HCT116 (cell line): Measurements from ENCODE around the gene MSI2. TPM values are rescaled to one million over a fixed set of nuclear protein-coding genes. Genes with fewer than 3 reads are reported as not detected.

Experiments
- ATAC-seq: fragments of 200-7000 bp; cut with Tn5 transposase; 2 replicates; pipeline ENCODE4 v1.9.1; 2020; ENCODE audit warnings: mild to moderate bottlenecking, moderate library complexity
- BruUV-seq: library from RNA; stranded (reverse); fragments of 400-500 nt; replicated peaks from 2 replicates; lab custom pipeline; 2021; lab: Mats Ljungman, UMichigan
- CTCF ChIA-PET: fragments of 300-600 bp; sonication (Branson Sonifier 250); formaldehyde crosslinking; loops from one replicate; lab custom pipeline; 2021; ENCODE audit warnings: antibody characterized with exemption; lab: Charles Lee
- POLR2A ChIA-PET: fragments of 300-600, 350-600 bp; sonication (Branson Sonifier 250); formaldehyde crosslinking; loops from one replicate; lab custom pipeline; 2021; ENCODE audit warnings: antibody characterized with exemption; lab: Charles Lee
- RAD21 ChIA-PET, 2 experiments: fragments of 300-600 bp; sonication (Branson Sonifier 250); formaldehyde crosslinking; loops; one replicate each; lab custom pipeline; 2023; ENCODE audit warnings: low total read pairs in 2 of 2; ENCODE audit not compliant: uncharacterized antibody in 2 of 2, unreplicated experiment in 2 of 2, low non-redundant PET in 1 of 2; lab: Charles Lee
- DNase-seq: peaks from one replicate; pipeline ENCODE4 v3.0.0-alpha.2; 2010; ENCODE audit warnings: low read depth, low spot score
- H2AFZ ChIP-seq: fragments of 200-600 bp; shearing (Covaris generic), sonication (generic); 2 replicates; pipeline ENCODE4 v1.6.1; 2017; ENCODE audit warnings: low read depth, mixed run types, mixed read lengths, antibody characterized with exemption, low read length; ENCODE audit not compliant: poor library complexity, severe bottlenecking
- H3K27ac ChIP-seq: 2 replicates; pipeline ENCODE4 v1.5.1; 2012; ENCODE audit warnings: low read depth, low read length
- H3K27me3 ChIP-seq: fragments of 200-600 bp; sonication (generic); 2 replicates; pipeline ENCODE4 v1.6.1; 2016; ENCODE audit warnings: mixed run types, low read length, mixed read lengths; ENCODE audit not compliant: insufficient read depth
- H3K36me3 ChIP-seq, 2 experiments: fragments of 200-500 bp in 1 of 2; fragments of 200-600 bp in 1 of 2; sonication (Bioruptor generic) in 1 of 2; sonication (generic) in 1 of 2; 2 replicates each; pipeline versions ENCODE4 v1.5.1 to v1.6.1; 2014 to 2016; ENCODE audit warnings: low read length in 2 of 2, inconsistent platforms in 1 of 2, mixed read lengths in 1 of 2, mixed run types in 1 of 2; ENCODE audit not compliant: insufficient read depth in 2 of 2, control insufficient read depth in 1 of 2
- H3K4me1 ChIP-seq, 2 experiments: fragments of 200-600 bp in 1 of 2; sonication (generic) in 1 of 2; 2 replicates each; pipeline versions ENCODE4 v1.5.1 to v1.6.1; 2012 to 2017; ENCODE audit warnings: low read length in 2 of 2, inconsistent platforms in 1 of 2, mild to moderate bottlenecking in 1 of 2, mixed read lengths in 1 of 2, mixed run types in 1 of 2, moderate library complexity in 1 of 2; ENCODE audit not compliant: insufficient read depth in 2 of 2, control insufficient read depth in 1 of 2
- H3K4me2 ChIP-seq: fragments of 200-600 bp; sonication (generic); 2 replicates; pipeline ENCODE4 v1.6.1; 2017; ENCODE audit warnings: mixed run types, low read length, mixed read lengths
- H3K4me3 ChIP-seq, 2 experiments: fragments of 200-600 bp in 1 of 2; sonication (generic) in 1 of 2; replicated peaks in 1 of 2; 2 replicates each; pipeline ENCODE4 v1.5.1; 2011 to 2016; ENCODE audit warnings: low read length in 2 of 2, control low read depth in 1 of 2, low read depth in 1 of 2, mild to moderate bottlenecking in 1 of 2, mixed read lengths in 1 of 2, mixed run types in 1 of 2
- H3K79me2 ChIP-seq: fragments of 200-600 bp; sonication (generic); 2 replicates; pipeline ENCODE4 v1.6.1; 2017; ENCODE audit warnings: mild to moderate bottlenecking, mixed run types, low read length, moderate library complexity, mixed read lengths; ENCODE audit not compliant: insufficient read depth
- H3K9ac ChIP-seq: fragments of 200-600 bp; sonication (generic); 2 replicates; pipeline ENCODE4 v1.6.1; 2016; ENCODE audit warnings: low read length, mixed read lengths
- H3K9me2 ChIP-seq: fragments of 200-600 bp; sonication (generic), shearing (Covaris generic); 2 replicates; pipeline ENCODE4 v1.6.1; 2017; ENCODE audit warnings: mixed run types, mild to moderate bottlenecking, moderate library complexity; ENCODE audit not compliant: insufficient read depth
- H3K9me3 ChIP-seq, 2 experiments: fragments of 200-500 bp in 1 of 2; fragments of 200-600 bp in 1 of 2; sonication (Bioruptor generic) in 1 of 2; sonication (generic) in 1 of 2; 2 replicates each; pipeline ENCODE4 v1.6.1; 2014 to 2017; ENCODE audit warnings: low read length in 2 of 2, mixed read lengths in 2 of 2, inconsistent platforms in 1 of 2, low read depth in 1 of 2, mild to moderate bottlenecking in 1 of 2, mixed run types in 1 of 2, moderate library complexity in 1 of 2; ENCODE audit not compliant: control insufficient read depth in 1 of 2, insufficient read depth in 1 of 2
- H4K20me1 ChIP-seq: fragments of 200-600 bp; sonication (generic), shearing (Covaris generic); 2 replicates; pipeline ENCODE4 v1.6.1; 2017; ENCODE audit warnings: mixed run types, mild to moderate bottlenecking, moderate library complexity; ENCODE audit not compliant: insufficient read depth
- ATF3 ChIP-seq: IDR thresholded peaks from 2 replicates; pipeline ENCODE4 v1.6.1; 2012
- CBX3 ChIP-seq: IDR thresholded peaks from 2 replicates; pipeline ENCODE4 v1.6.1; 2012; ENCODE audit warnings: low read depth
- CTCF ChIP-seq, 3 experiments: fragments of 200-600 bp in 1 of 3; sonication (generic) in 1 of 3; IDR thresholded peaks in 2 of 3; conservative IDR thresholded peaks in 1 of 3; 2 replicates each; pipeline ENCODE4 v1.5.1; 2012 to 2017; ENCODE audit warnings: low read depth in 2 of 3, low read length in 2 of 3, antibody characterized with exemption in 1 of 3, borderline replicate concordance in 1 of 3, control low read depth in 1 of 3, mild to moderate bottlenecking in 1 of 3, mixed read lengths in 1 of 3, mixed run types in 1 of 3, moderate library complexity in 1 of 3; ENCODE audit not compliant: insufficient read depth in 1 of 3
- FOSL1 ChIP-seq: IDR thresholded peaks from 2 replicates; pipeline ENCODE4 v1.6.1; 2012; ENCODE audit warnings: low read depth
- POLR2AphosphoS5 ChIP-seq: IDR thresholded peaks from 2 replicates; pipeline ENCODE4 v1.6.1; 2011; ENCODE audit warnings: mild to moderate bottlenecking, low read depth, low read length, moderate library complexity
- RAD21 ChIP-seq: IDR thresholded peaks from 2 replicates; pipeline ENCODE4 v1.6.1; 2012; ENCODE audit warnings: low read depth, mild to moderate bottlenecking
- REST ChIP-seq: IDR thresholded peaks from 2 replicates; pipeline ENCODE4 v1.6.1; 2012; ENCODE audit warnings: low read depth
- SP1 ChIP-seq: IDR thresholded peaks from 2 replicates; pipeline ENCODE4 v1.6.1; 2012; ENCODE audit warnings: low read depth
- TCF7L2 ChIP-seq: IDR thresholded peaks from 2 replicates; pipeline ENCODE4 v1.7.0; 2011; ENCODE audit warnings: borderline replicate concordance, inconsistent platforms; ENCODE audit not compliant: insufficient read depth, insufficient read length; ENCODE audit errors: extremely low read depth
- YY1 ChIP-seq: IDR thresholded peaks from 2 replicates; pipeline ENCODE4 v1.6.1; 2011; ENCODE audit warnings: low read length, low read depth, moderate library complexity, mild to moderate bottlenecking; ENCODE audit not compliant: insufficient replicate concordance; ENCODE audit errors: extremely low read depth
- ZNF274 ChIP-seq: fragments of 200-500 bp; sonication (Bioruptor generic); IDR thresholded peaks from 2 replicates; pipeline ENCODE4 v1.6.1; 2014; ENCODE audit warnings: mild to moderate bottlenecking, low read depth, low read length, inconsistent platforms
- intact Hi-C: fragments of 100-400 bp; cut with micrococcal nuclease; formaldehyde crosslinking; loops from 2 replicates; pipeline ENCODE4 v1.10.0; 2022
- total RNA-seq: library from RNA; stranded (reverse); gene quantifications from one replicate; pipeline ENCODE4 v1.2.1, GENCODE V29; 2021; ENCODE audit not compliant: unreplicated experiment

The MSI2 gene
- total RNA-seq, 1 experiment from 2014 or later = 137 TPM

- CTCF ChIA-PET = interaction anchor here (1.8 kb wide), 1 partner anchor 44 kb away, joined by 4 read pairs; no protein-coding TSS in a partner anchor
- peaks cover 0 to 4% of the 10 kb centered on the region in 2 experiments; a peak in 1 of 4 replicates for H3K36me3 ChIP-seq
- no peak for ATAC-seq
- H3K9me2 ChIP-seq = no peaks in the 10 kb centered on the region
- TF ChIP-seq ATF3 (no peak), ZNF274 (no peak), TCF7L2 (no peak), RAD21 (no peak)
- TF ChIP-seq, all 23 proteins: peak for 0
- Histone ChIP-seq H3K79me2 (no peaks in the 10 kb centered on the region), H3K4me1 (peaks cover 2 to 7% of the 10 kb centered on the region in 2 experiments; a peak in 1 of 4 replicates), H3K4me3 (no peak overlapping the region), H3K9ac (no peak overlapping the region), H3K4me2 (no peak overlapping the region), H2AFZ (no peak overlapping the region), H3K9me3 (no peaks in the 10 kb centered on the region), H3K27me3 (no peaks in the 10 kb centered on the region), H3K27ac (no peak overlapping the region), H4K20me1 (no peaks in the 10 kb centered on the region)
- no TSS peak for BruUV-seq
- intact Hi-C loops = no loop called here
- ChIA-PET POLR2A (no interaction called here), RAD21 (no interaction called here)
- no peak for DNase-seq
Observed at GRCh38 chr17:57627591-57627990, 371.3 kb downstream of the MSI2 start.

GRCh38 chr17:57628421-57628820 lies 372.1 kb downstream of the MSI2 start:
- no peaks in the 10 kb centered on the region for H3K27me3 ChIP-seq
- no peaks in the 10 kb centered on the region for H3K79me2 ChIP-seq
- no peak for TF ChIP-seq SP1
- no peak for TF ChIP-seq POLR2AphosphoS5
- TF ChIP-seq REST = no peak
- TF ChIP-seq YY1 = no peak
- TF ChIP-seq CTCF (IDR thresholded peaks at IDR 0.05 in 2 of 3, conservative IDR thresholded peaks at IDR 0.05 in 1 of 3; ENCODE audit: borderline replicate concordance in 1 of 3, insufficient read depth in 1 of 3, low read depth in 2 of 3, low read length in 2 of 3) = no peak
- no peak for TF ChIP-seq CBX3
- no peak for TF ChIP-seq FOSL1
- no peaks in the 10 kb centered on the region for H3K9me2 ChIP-seq
- no peaks in the 10 kb centered on the region for H3K4me1 ChIP-seq
- H3K36me3 ChIP-seq = peaks cover 0 to 7% of the 10 kb centered on the region in 2 experiments; a peak in 1 of 4 replicates
- ChIA-PET RAD21 (no interaction called here), CTCF (no interaction called here), POLR2A (no interaction called here)
- no peak overlapping the region for H3K4me3 ChIP-seq
- no peak overlapping the region for H3K4me2 ChIP-seq
- no peak for ATAC-seq
- no peaks in the 10 kb centered on the region for H4K20me1 ChIP-seq
- no TSS peak for BruUV-seq
- intact Hi-C loops = no loop called here
- H3K9me3 ChIP-seq = no peaks in the 10 kb centered on the region
- DNase-seq = no peak
- no peak overlapping the region for H3K27ac ChIP-seq
- H2AFZ ChIP-seq = no peak overlapping the region
- no peak overlapping the region for H3K9ac ChIP-seq
